Measurements from ENCODE around the gene CLEC4G. TPM values are rescaled to one million over a fixed set of nuclear protein-coding genes. Genes with fewer than 3 reads are reported as not detected.

The CLEC4G gene
- total RNA-seq, 1 experiment from 2014 or later, result not detected

- H3K4me3 ChIP-seq, result no peak overlapping the region
- H3K36me3 ChIP-seq, result no peaks in the 10 kb centered on the region
- peaks cover 12% of the 10 kb centered on the region; the same call in 1 of the 2 replicates for H3K9me3 ChIP-seq
- DNase-seq, result no peak
- H3K27me3 ChIP-seq, result peaks cover 74% of the 10 kb centered on the region
Observed at GRCh38 chr19:7690779-7691258, 41.1 kb downstream of the CLEC4G start.

GRCh38 chr19:7689165-7689564, 42.7 kb downstream of the CLEC4G start:
- Histone ChIP-seq H3K27me3 (peaks cover 64% of the 10 kb centered on the region), H3K36me3 (peaks cover 1% of the 10 kb centered on the region), H3K4me3 (no peak overlapping the region), H3K9me3 (peaks cover 12% of the 10 kb centered on the region; the same call in 1 of the 2 replicates)
- DNase-seq, result no peak

- Histone ChIP-seq H3K4me3 (no peak overlapping the region), H3K36me3 (peaks cover 20% of the 10 kb centered on the region), H3K9me3 (0 out of 2 replicates have a peak, but pooled peaks cover 5% of the 10 kb centered on the region), H3K27me3 (peaks cover 46% of the 10 kb centered on the region)
- DNase-seq, result no peak
Observed at GRCh38 chr19:7687177-7687576, 44.7 kb downstream of the CLEC4G start.

GRCh38 chr19:7685546-7686445, 46.1 kb downstream of the CLEC4G start:
- Histone ChIP-seq H3K4me3 (no peak overlapping the region), H3K36me3 (peaks cover 20% of the 10 kb centered on the region), H3K27me3 (peaks cover 39% of the 10 kb centered on the region), H3K9me3 (no peaks in the 10 kb centered on the region)
- DNase-seq, result no peak

GRCh38 chr19:7682175-7682855, 49.6 kb downstream of the CLEC4G start:
- no peak for DNase-seq
- Histone ChIP-seq H3K9me3 (no peaks in the 10 kb centered on the region), H3K4me3 (peak overlapping the region; percentile 97; the same call in 1 of the 2 replicates), H3K27me3 (peaks cover 35% of the 10 kb centered on the region), H3K36me3 (peaks cover 20% of the 10 kb centered on the region)

GRCh38 chr19:7681340-7682174, 50.4 kb downstream of the CLEC4G start:
- DNase-seq, result peak; percentile 64
- no peaks in the 10 kb centered on the region for H3K9me3 ChIP-seq
- peaks cover 20% of the 10 kb centered on the region for H3K36me3 ChIP-seq
- H3K27me3 ChIP-seq, result peaks cover 37% of the 10 kb centered on the region
- peak overlapping the region; percentile 97 for H3K4me3 ChIP-seq

GRCh38 chr19:7680606-7681339, 51.1 kb downstream of the CLEC4G start, which contains the start of gene TRAPPC5:
Gene TRAPPC5, plus strand, starts transcription at chr19:7680833. Its CDS starts 1,421 bp downstream, at chr19:7682254.
- peak; percentile 90 for DNase-seq

GRCh38 chr19:7679771-7680605, 51.9 kb downstream of the CLEC4G start:
- H3K27me3 ChIP-seq, result peaks cover 46% of the 10 kb centered on the region
- DNase-seq, result no peak
- peak overlapping the region; percentile 97 for H3K4me3 ChIP-seq
- H3K36me3 ChIP-seq, result peaks cover 20% of the 10 kb centered on the region
- H3K9me3 ChIP-seq, result peaks cover 2% of the 10 kb centered on the region; the same call in 1 of the 2 replicates

More at GRCh38 chr19:7680606-7681339, 51.1 kb downstream of the CLEC4G start, which contains the start of gene TRAPPC5:
- Histone ChIP-seq H3K9me3 (no peaks in the 10 kb centered on the region), H3K27me3 (peaks cover 45% of the 10 kb centered on the region), H3K36me3 (peaks cover 20% of the 10 kb centered on the region), H3K4me3 (peak within 1 kb of the TSS; percentile 97)

GRCh38 chr19:7678971-7679751, 52.7 kb downstream of the CLEC4G start:
- Histone ChIP-seq H3K36me3 (peaks cover 19% of the 10 kb centered on the region), H3K27me3 (peaks cover 46% of the 10 kb centered on the region), H3K9me3 (peaks cover 4% of the 10 kb centered on the region), H3K4me3 (no peak overlapping the region)
- no peak for DNase-seq

Other genes starting within 250 kb of the CLEC4G start
- gene PEX11G, start 243.1 kb downstream of the CLEC4G start, total RNA-seq (2014; rRNA removed; shearing (Covaris generic); ENCODE audit: low replicate concordance), result not detected in 2 replicates
- gene ZNF358, start 216.0 kb downstream of the CLEC4G start, total RNA-seq (2014; rRNA removed; shearing (Covaris generic); ENCODE audit: low replicate concordance), result 37.2 and 44.9 TPM in 2 replicates
- gene MCOLN1, start 209.5 kb downstream of the CLEC4G start, total RNA-seq (2014; rRNA removed; shearing (Covaris generic); ENCODE audit: low replicate concordance), result 6.4 and 10.3 TPM in 2 replicates
- gene PNPLA6, start 196.4 kb downstream of the CLEC4G start, total RNA-seq (2014; rRNA removed; shearing (Covaris generic); ENCODE audit: low replicate concordance), result 175 and 184 TPM in 2 replicates
- gene CAMSAP3, start 136.2 kb downstream of the CLEC4G start, total RNA-seq (2014; rRNA removed; shearing (Covaris generic); ENCODE audit: low replicate concordance), result 0.56 and 0.89 TPM in 2 replicates
- gene XAB2, start 102.6 kb downstream of the CLEC4G start, total RNA-seq (2014; rRNA removed; shearing (Covaris generic); ENCODE audit: low replicate concordance), result 71.0 and 115 TPM in 2 replicates
- gene PET100, start 102.3 kb downstream of the CLEC4G start, total RNA-seq (2014; rRNA removed; shearing (Covaris generic); ENCODE audit: low replicate concordance), result 0.39 and 69.0 TPM in 2 replicates
- gene PCP2, start 98.4 kb downstream of the CLEC4G start, total RNA-seq (2014; rRNA removed; shearing (Covaris generic); ENCODE audit: low replicate concordance), result not detected in 2 replicates
- 3.5 TPM in 1 of 2 replicates, not detected in the other for gene STXBP2, start 95.0 kb downstream of the CLEC4G start, total RNA-seq (2014; rRNA removed; shearing (Covaris generic); ENCODE audit: low replicate concordance)
- not detected in 2 replicates for gene RETN, start 63.1 kb downstream of the CLEC4G start, total RNA-seq (2014; rRNA removed; shearing (Covaris generic); ENCODE audit: low replicate concordance)
- not detected in 2 replicates for gene MCEMP1, start 55.0 kb downstream of the CLEC4G start, total RNA-seq (2014; rRNA removed; shearing (Covaris generic); ENCODE audit: low replicate concordance)
- 159 and 202 TPM in 2 replicates for gene TRAPPC5, start 51.3 kb downstream of the CLEC4G start, total RNA-seq (2014; rRNA removed; shearing (Covaris generic); ENCODE audit: low replicate concordance)
- gene FCER2, start 30.0 kb downstream of the CLEC4G start, total RNA-seq (2014; rRNA removed; shearing (Covaris generic); ENCODE audit: low replicate concordance), result not detected in 2 replicates
- gene CD209, start 15.4 kb upstream of the CLEC4G start, total RNA-seq (2014; rRNA removed; shearing (Covaris generic); ENCODE audit: low replicate concordance), result not detected in 2 replicates
- gene CLEC4M, start 31.1 kb upstream of the CLEC4G start, total RNA-seq (2014; rRNA removed; shearing (Covaris generic); ENCODE audit: low replicate concordance), result not detected in 2 replicates
- gene EVI5L, start 98.1 kb upstream of the CLEC4G start, total RNA-seq (2014; rRNA removed; shearing (Covaris generic); ENCODE audit: low replicate concordance), result 21.4 and 31.0 TPM in 2 replicates
- gene PRR36, start 142.3 kb upstream of the CLEC4G start, total RNA-seq (2014; rRNA removed; shearing (Covaris generic); ENCODE audit: low replicate concordance), result not detected in 2 replicates
- gene LRRC8E, start 156.4 kb upstream of the CLEC4G start, total RNA-seq (2014; rRNA removed; shearing (Covaris generic); ENCODE audit: low replicate concordance), result 11.9 and 20.1 TPM in 2 replicates
- 21.2 and 38.6 TPM in 2 replicates for gene MAP2K7, start 171.8 kb upstream of the CLEC4G start, total RNA-seq (2014; rRNA removed; shearing (Covaris generic); ENCODE audit: low replicate concordance)
- 0.46 TPM in 1 of 2 replicates, not detected in the other for gene TGFBR3L, start 182.7 kb upstream of the CLEC4G start, total RNA-seq (2014; rRNA removed; shearing (Covaris generic); ENCODE audit: low replicate concordance)
- gene SNAPC2, start 188.2 kb upstream of the CLEC4G start, total RNA-seq (2014; rRNA removed; shearing (Covaris generic); ENCODE audit: low replicate concordance), result 39.9 and 45.1 TPM in 2 replicates
- 8.5 and 16.2 TPM in 2 replicates for gene CTXN1, start 194.0 kb upstream of the CLEC4G start, total RNA-seq (2014; rRNA removed; shearing (Covaris generic); ENCODE audit: low replicate concordance)
- 132 and 210 TPM in 2 replicates for gene TIMM44, start 211.6 kb upstream of the CLEC4G start, total RNA-seq (2014; rRNA removed; shearing (Covaris generic); ENCODE audit: low replicate concordance)

Measured in MG63 (cell line).